Right kidney (tissue), 1 donor: ENCODE results near the gene LDB3.

Experiments
- DNase-seq: peaks from one replicate; pipeline ENCODE4 v3.0.0-alpha.2; 2016

Gene LDB3

GRCh38 chr10:86687750-86688149, 19.4 kb downstream of the LDB3 start:
- no peak for DNase-seq

- peak; percentile 61 for DNase-seq
These were observed 20.1 kb downstream of the LDB3 start for GRCh38 chr10:86688398-86688921.

GRCh38 chr10:86689146-86689545, 20.8 kb downstream of the LDB3 start:
- DNase-seq = no peak

- DNase-seq = no peak
These were observed 21.9 kb downstream of the LDB3 start for GRCh38 chr10:86690231-86690630.

GRCh38 chr10:86690657-86691084, 22.4 kb downstream of the LDB3 start:
- no peak for DNase-seq

GRCh38 chr10:86691333-86692022, 23.2 kb downstream of the LDB3 start:
- DNase-seq = no peak

GRCh38 chr10:86692023-86692514, 23.8 kb downstream of the LDB3 start:
- no peak for DNase-seq

GRCh38 chr10:86692664-86693063, 24.4 kb downstream of the LDB3 start:
- DNase-seq = no peak

GRCh38 chr10:86693275-86693674, 25.0 kb downstream of the LDB3 start:
- no peak for DNase-seq

GRCh38 chr10:86693721-86694369, 25.5 kb downstream of the LDB3 start:
- peak; percentile 75 for DNase-seq

GRCh38 chr10:86698207-86698940, 30.1 kb downstream of the LDB3 start:
- DNase-seq = no peak

- no peak for DNase-seq
These were observed 30.8 kb downstream of the LDB3 start for GRCh38 chr10:86699125-86699524.

GRCh38 chr10:86699541-86699940, 31.2 kb downstream of the LDB3 start:
- DNase-seq = no peak

- DNase-seq = no peak
These were observed 31.9 kb downstream of the LDB3 start for GRCh38 chr10:86699991-86700840.

- no peak for DNase-seq
These were observed 32.7 kb downstream of the LDB3 start for GRCh38 chr10:86700851-86701617.

GRCh38 chr10:86703176-86703575, 34.9 kb downstream of the LDB3 start:
- no peak for DNase-seq

- DNase-seq = no peak
These were observed 36.8 kb downstream of the LDB3 start for GRCh38 chr10:86705139-86705538.

- DNase-seq = no peak
These were observed 37.6 kb downstream of the LDB3 start for GRCh38 chr10:86705905-86706304.

GRCh38 chr10:86706401-86706841, 38.1 kb downstream of the LDB3 start:
- no peak for DNase-seq

GRCh38 chr10:86706977-86707376, 38.7 kb downstream of the LDB3 start:
- DNase-seq = no peak

GRCh38 chr10:86707505-86707904, 39.2 kb downstream of the LDB3 start:
- no peak for DNase-seq
